ENCODE data around the gene ADAMTS4.

Gene ADAMTS4

DNA sequence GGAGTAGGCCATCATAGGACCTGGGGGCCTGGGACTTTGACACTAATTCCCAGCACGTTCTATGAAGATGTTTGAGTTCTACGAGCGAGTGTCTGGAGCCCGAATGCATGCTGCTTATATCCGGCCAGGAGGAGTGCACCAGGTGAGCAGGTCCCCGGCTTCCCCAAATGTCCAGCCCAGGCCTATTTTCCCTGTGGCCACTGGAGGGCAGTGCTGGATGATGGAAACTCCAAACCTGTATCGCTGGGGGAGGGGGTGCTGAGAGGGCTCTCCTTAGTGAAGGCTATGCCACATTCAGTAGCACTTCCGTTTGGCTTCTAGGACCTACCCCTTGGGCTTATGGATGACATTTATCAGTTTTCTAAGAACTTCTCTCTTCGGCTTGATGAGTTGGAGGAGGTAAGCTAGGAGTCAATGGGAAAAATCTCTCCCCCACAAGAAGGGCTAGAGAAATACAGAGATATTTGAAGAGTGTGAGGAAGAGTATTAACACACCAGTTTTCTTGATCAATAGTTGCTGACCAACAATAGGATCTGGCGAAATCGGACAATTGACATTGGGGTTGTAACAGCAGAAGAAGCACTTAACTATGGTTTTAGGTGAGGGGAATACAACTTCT, 11.0 kb upstream of the ADAMTS4 start:
- H3K27ac ChIP-seq = no peak overlapping the region
- TF ChIP-seq ZFX (IDR thresholded peaks at IDR 0.05; ENCODE audit: borderline replicate concordance) (no peak), CTCF (IDR thresholded peaks at IDR 0.05) (peak; percentile 99)

DNA sequence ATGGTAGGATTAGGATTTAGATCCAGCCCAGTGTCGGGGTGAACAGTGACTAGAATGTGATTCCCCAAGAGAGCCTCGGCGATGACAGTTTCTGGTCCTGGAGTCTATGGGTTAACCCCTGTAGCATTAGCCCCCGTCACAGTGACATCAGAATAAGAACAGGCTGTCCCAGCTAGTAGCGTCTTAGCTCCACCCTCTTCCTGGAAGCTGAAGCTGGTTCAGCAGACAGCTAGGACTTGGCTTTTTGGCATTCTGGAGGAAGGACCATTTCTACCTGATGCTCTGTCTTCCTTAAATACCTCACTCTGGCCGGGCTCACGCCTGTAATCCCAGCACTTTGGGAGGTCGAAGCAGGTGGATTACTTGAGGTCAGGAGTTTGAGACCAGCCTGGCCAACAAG, 8.3 kb upstream of the ADAMTS4 start:
- no peak overlapping the region for H3K27ac ChIP-seq
- TF ChIP-seq ZFX (IDR thresholded peaks at IDR 0.05; ENCODE audit: borderline replicate concordance) = no peak
- no peak for TF ChIP-seq CTCF (IDR thresholded peaks at IDR 0.05)

DNA sequence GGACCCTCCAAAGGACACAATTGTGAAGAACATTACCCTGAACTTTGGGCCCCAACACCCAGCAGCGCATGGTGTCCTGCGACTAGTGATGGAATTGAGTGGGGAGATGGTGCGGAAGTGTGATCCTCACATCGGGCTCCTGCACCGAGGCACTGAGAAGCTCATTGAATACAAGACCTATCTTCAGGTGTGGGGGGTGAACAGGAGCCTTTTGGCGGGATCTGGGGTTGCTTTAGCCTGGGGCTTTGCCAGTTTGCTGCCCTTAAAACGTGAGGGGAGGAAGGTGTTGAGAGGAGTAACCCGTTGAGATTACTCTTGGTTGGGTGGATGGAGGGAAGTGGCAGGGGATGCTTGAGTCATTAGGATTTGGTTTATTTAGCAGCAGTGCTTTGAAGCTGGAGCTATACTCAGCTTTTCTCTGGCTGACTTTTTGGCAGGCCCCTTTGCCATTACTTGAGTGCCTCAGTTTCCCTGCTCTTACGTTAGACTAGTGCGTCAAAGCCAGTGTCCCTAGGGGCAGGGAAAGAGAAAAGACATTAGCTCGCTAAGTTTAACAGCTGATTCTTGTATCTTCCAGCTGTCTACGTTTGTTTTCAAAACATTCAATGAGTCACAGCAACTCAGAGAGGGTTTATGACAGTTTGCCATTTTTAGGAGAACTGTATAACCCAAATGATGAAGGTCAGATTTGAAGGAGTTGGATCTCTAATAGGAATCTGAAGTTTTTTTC, 7.7 kb upstream of the ADAMTS4 start:
- no peak overlapping the region for H3K27ac ChIP-seq
- TF ChIP-seq ZFX (IDR thresholded peaks at IDR 0.05; ENCODE audit: borderline replicate concordance) (no peak), CTCF (IDR thresholded peaks at IDR 0.05) (no peak)

DNA sequence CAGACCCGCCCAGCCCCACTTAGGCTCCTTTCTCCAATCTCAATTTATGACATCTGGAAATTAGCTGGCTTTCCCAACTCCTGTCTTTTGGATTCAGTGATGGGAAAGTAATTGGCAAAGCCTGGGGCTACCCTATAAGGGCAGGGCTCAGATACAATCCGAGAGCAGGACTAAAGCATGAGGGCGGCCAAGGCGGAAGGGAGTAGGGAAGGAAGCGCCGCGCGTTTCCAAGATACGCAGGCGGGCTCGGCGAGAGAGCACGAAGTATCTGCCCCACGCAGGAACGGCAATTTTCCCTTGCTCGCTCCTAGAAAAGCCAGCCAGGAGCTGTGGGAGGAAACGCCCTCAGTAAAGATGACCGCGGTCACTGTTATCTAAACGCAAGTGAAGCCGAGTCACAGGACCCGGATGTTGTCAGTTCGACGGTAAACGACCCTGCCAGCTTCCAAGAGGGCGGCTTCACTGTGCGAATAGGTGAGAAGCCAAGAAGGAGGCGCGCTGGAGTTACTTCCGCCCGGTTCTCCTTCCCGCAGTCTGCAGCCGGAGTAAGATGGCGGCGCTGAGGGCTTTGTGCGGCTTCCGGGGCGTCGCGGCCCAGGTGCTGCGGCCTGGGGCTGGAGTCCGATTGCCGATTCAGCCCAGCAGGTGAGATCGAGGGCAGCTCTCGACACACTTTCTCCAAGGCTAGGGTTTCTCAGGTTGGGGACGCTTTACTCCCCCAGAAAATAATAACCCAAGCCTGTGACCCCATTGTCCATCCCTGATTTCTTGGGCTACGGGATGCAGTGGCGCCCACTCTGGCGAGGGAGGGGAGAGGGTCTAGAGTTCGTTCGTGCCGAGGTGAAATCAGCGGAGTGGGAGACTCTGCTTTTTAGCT, 3.2 kb upstream of the ADAMTS4 start, which contains the start of gene NDUFS2:
TSS of gene NDUFS2 (plus strand) at position 532 of the 877 bp plus-strand sequence. CDS start at position 551, 19 bp downstream.
- peak within 1 kb of the TSS; percentile 88 for H3K27ac ChIP-seq
- TF ChIP-seq CTCF (IDR thresholded peaks at IDR 0.05) (peak; percentile 57), ZFX (IDR thresholded peaks at IDR 0.05; ENCODE audit: borderline replicate concordance) (no peak)

GRCh38 chr1:161200992-161201835, 2.4 kb upstream of the ADAMTS4 start:
- TF ChIP-seq ZFX (IDR thresholded peaks at IDR 0.05; ENCODE audit: borderline replicate concordance) (no peak), CTCF (IDR thresholded peaks at IDR 0.05) (no peak)

GRCh38 chr1:161200421-161200991, 1.7 kb upstream of the ADAMTS4 start:
- TF ChIP-seq ZFX (IDR thresholded peaks at IDR 0.05; ENCODE audit: borderline replicate concordance) (no peak), CTCF (IDR thresholded peaks at IDR 0.05) (no peak)

More at GRCh38 chr1:161200992-161201835, 2.4 kb upstream of the ADAMTS4 start:
- peak overlapping the region; percentile 88 for H3K27ac ChIP-seq

More at GRCh38 chr1:161200421-161200991, 1.7 kb upstream of the ADAMTS4 start:
- peak overlapping the region; percentile 88 for H3K27ac ChIP-seq

Data from 22Rv1 (cell line).